Iris pigment epithelial cell (primary cell): ENCODE measurements around the gene MTSS2.

Experiments
- DNase-seq: peaks from one replicate; pipeline ENCODE4 v3.0.0-alpha.2; 2011; ENCODE audit warnings: low read depth

The MTSS2 gene, protein sequence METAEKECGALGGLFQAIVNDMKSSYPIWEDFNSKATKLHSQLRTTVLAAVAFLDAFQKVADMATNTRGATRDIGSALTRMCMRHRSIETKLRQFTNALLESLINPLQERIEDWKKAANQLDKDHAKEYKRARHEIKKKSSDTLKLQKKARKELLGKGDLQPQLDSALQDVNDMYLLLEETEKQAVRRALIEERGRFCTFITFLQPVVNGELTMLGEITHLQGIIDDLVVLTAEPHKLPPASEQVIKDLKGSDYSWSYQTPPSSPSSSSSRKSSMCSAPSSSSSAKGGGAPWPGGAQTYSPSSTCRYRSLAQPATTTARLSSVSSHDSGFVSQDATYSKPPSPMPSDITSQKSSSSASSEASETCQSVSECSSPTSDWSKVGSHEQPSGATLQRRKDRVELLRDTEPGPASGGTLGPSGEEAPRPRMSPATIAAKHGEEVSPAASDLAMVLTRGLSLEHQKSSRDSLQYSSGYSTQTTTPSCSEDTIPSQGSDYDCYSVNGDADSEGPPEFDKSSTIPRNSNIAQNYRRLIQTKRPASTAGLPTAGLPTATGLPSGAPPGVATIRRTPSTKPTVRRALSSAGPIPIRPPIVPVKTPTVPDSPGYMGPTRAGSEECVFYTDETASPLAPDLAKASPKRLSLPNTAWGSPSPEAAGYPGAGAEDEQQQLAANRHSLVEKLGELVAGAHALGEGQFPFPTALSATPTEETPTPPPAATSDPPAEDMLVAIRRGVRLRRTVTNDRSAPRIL

DNA sequence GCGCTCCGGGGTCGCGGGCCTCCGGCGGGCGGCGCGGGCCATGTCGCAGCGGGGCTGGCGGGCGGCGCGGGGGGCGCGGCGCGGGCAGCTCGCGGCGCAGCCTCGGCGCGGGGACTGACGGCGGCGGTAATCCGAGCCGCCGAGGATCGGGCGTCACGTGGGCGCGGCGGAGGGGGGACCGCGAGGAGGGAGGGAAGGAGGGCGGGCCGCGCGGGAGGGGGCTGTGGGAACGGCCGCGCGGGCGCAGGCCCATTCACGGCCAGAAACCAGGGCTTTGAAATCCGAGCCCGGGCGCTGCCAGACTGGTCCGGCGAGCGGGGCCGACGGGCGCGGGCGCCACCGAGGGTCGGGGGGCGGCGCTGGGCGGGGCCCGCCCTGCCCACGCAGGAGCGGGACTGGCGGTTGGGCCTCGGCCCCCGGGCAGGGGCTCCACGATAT lies at the start of gene MTSS2:
Gene MTSS2, minus strand, starts transcription at position 116 of the 438 bp plus-strand sequence. CDS start 262 bp downstream, outside the sequence.
- peak; percentile 88 for DNase-seq

DNA sequence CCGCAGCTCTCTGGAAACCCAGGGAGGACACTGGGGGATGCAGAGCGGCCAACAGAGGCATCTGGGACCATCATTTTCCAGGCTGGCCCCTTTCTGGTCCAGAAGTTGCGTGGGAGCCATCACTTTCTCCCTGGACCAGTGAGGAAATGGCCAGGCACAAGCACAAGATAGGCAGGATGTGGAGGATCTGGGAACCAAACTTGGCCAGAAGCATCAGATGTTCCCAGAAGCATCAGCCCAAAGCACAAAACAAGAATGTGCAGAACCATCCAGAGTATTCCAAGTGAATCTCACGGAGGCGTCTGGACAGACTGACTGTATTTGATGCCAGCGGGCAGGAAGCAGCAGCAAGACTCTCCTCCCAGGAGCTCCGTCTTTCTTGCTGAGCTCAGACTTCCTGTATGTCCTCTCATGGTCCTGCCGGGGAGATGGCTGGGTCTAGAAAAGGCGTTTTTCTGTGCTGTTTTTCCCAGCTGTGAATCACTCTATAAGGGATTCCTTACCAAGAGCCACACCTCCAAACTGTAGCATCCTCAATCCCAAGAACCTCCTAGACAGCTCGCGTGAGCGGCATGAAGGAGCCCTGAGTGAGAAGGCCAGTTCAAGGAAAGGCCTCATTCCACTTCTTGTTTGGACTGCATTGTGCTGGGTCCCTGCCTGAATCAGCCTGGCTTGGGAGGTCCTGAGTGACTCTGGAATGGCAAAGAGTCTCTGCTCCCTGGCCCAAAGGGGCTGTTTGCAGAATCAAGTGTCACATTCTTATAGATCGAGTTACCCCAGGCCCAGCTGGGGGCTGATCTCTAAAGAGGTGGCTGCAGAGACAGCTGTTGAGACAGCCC lies 49.5 kb upstream of the MTSS2 start:
- DNase-seq = peak; percentile 59

- DNase-seq = no peak
These were observed 48.8 kb upstream of the MTSS2 start for GRCh38 chr16:70734522-70735095.

- DNase-seq = no peak
These were observed 45.1 kb upstream of the MTSS2 start for GRCh38 chr16:70730944-70731343.

DNA sequence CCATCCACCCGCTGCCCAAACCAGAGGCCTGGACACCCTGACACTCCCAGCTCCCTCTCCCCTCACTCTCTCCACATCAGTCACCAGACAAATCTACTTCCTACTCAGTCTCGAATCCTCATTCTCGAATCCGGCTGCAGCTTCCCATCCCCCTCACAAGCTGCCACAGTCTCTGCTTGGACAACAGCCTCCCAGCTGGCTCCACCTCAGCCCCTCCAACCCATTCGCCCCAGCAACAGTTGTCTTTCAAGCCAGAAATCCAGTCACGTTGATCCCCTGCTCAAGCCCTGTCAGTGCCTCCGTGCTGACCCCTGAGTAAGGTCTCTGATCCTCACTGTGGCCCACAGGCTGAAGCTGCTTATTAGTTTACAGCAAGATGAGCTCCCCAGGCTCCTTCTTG lies 44.2 kb upstream of the MTSS2 start:
- no peak for DNase-seq

DNA sequence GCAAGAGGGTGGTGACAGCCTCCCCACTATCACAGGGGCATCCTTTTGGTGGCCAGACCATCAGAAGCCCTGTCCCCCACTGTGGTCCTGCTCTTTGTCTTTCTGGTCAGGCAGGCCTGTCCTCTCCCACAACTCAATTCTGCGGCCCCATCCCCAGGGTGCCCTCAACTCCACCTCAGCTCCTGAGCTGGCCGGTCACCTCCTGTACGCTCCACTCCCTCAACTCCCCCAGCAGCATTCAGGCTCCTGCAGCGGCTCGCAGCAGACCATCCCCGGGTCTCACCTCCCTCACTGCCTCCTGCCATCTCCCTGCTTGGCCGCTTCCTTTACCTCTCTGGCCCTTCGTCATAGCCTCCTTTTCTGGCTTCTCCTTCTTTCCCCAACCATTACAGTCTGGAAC lies 43.4 kb upstream of the MTSS2 start:
- no peak for DNase-seq

DNA sequence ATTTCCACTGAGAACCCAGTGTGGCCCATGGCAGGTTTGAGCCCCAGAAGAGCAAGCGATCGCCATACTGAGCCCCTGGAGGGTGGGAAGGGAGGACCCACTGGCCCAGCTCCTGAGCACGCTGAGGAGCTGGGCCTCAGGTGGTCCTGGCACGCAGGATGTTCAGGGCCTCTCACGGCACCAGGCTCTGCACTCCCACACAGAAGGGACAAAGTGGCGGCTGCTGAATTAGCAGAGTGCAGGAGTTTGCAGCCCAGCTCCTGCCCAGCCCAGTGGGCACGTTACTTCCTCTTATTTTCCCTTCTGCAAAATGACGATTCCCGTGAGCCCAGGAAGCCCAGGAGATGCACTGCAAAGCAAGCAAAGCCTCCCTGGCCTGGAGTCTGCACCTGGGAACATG lies 42.3 kb upstream of the MTSS2 start:
- DNase-seq = no peak

- DNase-seq = no peak
These were observed 41.1 kb upstream of the MTSS2 start for GRCh38 chr16:70726892-70727361.

GRCh38 chr16:70725912-70726828 lies 40.3 kb upstream of the MTSS2 start:
- no peak for DNase-seq

- no peak for DNase-seq
These were observed 39.4 kb upstream of the MTSS2 start for GRCh38 chr16:70725024-70725911.

- DNase-seq = no peak
These were observed 38.5 kb upstream of the MTSS2 start for GRCh38 chr16:70724146-70725023.

DNA sequence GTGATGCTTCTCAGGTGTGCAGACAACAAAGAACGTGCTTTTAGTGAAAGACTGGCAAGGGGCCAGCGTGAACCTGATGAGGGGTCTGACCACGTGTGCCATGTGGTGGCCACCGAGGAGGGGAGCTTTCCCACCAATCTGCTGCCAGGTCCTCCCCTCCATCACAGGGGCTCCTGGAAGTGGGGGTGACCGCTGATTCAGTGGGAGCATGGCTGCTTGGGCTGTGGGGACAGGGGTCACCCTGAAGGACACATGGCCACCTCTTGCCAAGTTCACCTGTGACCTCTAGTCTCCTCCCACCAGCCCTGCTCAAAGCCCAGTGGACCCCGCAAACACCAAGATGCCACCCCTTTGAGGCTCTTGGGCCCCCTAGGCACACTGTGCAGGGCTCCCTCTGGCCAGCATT lies 37.9 kb upstream of the MTSS2 start:
- DNase-seq = no peak

- DNase-seq = no peak
These were observed 35.5 kb upstream of the MTSS2 start for GRCh38 chr16:70721202-70721963.

GRCh38 chr16:70720425-70721201 lies 34.8 kb upstream of the MTSS2 start:
- DNase-seq = no peak

DNA sequence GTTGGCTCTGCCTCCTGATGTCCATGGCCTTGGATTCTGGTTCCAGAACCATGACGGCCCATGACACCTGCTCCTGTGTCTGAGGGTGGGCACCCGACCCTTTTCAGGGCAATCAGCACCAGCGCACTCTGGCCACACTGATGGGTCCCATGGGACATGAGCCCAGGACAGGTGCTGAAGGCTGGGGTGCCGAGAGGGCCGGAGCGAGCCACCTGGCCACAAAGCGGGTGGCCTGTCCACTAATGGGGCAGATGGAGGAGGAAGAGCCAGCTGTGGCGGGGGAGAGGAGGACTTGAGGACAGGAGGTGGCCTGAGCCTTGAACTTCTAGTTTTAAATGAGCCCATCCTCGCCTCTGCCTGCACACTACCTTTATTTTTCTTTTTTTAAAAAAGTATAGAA lies 31.2 kb upstream of the MTSS2 start:
- DNase-seq = no peak

GRCh38 chr16:70715860-70716357 lies 30.1 kb upstream of the MTSS2 start:
- DNase-seq = peak; percentile 61
